GM04504 (cell line): Measurements from ENCODE around the gene WDR64.
"Not testable (repeated sequence)": the region's sequence is repeated elsewhere in the genome, so short reads cannot be mapped to it uniquely, and the experiment has no call there.

Experiments used
- DNase-seq: peaks from one replicate; pipeline ENCODE4 v3.0.0-alpha.2; 2012; ENCODE audit warnings: low read depth

Gene WDR64

DNA sequence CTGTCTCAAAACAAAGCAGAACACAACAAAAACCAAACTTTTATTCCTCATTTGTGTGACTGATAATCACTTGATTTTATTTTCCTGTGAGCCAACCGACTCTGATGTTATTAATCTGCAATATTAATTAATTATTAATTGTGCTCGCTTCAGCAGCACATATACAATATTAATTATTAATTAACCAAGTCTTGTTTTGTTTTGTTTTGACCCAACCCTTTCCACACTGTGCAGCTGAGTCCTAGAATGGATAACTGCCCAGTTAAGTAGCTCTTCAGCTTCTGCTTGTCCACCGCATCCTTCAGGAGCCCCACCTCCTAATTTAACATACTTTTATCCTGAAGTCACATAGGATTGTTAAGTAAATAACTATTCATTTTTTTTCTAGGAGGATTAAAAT is 148.6 kb downstream of the WDR64 start:
- DNase-seq = no peak

- DNase-seq = no peak
Measured at GRCh38 chr1:241802863-241803262, 150.8 kb downstream of the WDR64 start.

DNA sequence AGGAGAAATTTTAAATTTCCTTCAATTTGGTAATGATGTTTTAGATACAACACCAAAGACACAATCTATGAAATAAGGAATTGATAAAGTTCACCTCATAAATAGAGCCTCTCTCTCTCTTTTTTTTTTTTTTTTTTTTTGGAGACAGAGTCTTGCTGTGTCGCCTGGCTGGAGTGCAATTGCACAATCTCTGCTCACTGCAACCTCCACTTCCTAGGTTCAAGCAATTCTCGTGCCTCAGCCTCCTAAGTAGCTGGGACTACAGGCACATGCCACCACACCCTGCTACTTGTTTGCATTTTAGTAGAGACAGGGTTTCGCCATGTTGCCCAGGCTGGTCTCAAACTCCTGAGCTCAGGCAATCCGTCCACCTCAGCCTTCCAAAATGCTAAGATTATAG is 152.6 kb downstream of the WDR64 start:
- DNase-seq = not testable (repeated sequence)

DNA sequence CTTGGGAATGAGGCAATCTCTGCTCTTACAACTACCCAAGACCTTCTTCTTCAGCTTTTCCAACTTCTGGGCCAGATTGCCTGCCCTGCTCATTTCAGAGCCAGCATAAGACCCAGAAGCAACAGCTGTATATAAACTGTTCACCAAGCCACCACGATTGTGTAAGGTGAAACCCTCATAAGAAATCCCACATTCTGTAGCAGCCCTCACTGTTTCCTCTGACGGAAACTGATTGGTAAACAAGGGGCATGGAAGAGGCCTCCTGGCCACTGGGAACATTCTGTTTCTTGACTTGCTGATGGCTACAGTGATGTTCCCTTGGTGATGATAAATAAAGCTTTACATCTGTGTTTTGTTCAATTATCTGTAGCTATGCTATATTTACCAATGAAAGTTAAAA is 156.2 kb downstream of the WDR64 start:
- DNase-seq = no peak

DNA sequence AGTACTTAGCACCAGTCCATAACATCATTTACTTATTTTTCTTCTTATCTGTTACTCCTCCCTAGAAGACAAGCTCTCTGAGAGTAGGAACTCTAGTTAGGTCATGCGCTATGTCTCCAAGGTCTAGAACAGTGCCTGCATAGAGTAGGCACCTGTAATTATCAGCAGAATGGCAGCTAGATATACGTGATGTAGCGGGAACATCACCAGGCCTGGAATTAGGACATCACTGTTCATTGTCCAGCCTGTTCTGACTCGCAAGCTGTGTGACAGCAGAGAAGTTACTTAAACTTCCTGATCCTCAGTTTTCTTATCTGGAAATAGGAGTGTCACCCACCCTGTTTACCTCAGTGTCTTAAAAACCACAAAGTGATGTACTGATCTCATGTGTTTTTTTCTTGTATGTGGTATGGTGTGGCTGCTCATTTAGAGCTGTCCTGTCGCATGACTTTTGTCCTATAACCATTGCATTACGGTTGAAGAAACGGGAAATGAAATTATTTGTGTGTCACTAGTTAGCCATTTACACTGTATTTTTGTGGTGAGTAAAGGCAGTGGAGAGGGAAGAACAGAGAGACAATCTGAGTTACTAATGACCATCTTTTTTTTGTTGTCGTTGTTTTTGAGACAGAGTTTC is 158.8 kb downstream of the WDR64 start:
- no peak for DNase-seq

DNA sequence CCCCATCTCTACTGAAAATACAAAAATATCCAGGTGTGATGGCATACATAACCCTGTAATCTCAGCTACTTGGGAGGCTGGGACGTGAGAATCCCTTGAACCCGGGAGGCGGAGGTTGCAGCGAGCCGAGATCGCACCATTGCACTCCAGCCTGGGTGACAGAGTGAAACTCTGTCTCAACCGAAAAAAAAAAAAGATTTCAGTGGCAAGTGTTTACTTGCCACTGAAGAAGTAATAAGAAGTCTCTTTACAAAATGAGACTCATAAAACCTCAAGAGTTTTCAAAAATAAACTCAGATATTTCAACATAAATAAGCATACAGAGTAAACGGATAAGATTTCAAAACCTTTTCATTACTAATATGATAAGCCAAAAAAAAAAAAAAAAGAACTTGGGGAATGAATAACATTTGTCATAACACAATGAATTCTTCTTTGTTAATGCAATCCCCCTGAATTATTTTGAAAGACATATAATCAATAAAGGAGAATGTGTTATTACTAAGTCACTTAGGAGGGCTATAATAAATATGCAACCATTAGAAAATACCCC is 161.8 kb downstream of the WDR64 start:
- DNase-seq = no peak

GRCh38 chr1:241816008-241816407 is 163.9 kb downstream of the WDR64 start:
- DNase-seq = no peak

DNA sequence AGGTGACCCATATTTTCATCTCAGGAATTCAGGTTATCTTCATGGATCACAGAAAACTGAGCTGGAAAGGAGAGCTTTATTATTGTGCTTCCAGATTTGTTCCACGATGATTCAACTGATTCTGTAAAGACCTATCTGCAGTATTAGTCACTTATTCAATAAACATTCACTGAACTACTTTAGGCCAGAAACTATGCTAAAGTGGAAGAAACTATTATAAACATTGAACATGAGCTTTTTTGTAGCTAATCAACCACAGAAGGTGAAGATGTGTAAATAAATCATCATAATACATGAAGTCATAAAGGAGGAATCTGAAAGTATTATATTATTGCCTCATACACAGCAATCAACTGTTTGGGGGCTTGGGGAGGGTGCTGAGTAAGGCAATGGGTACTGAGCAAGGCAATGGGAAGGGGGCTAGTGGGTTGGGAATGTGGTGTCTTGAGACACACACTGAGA is 165.3 kb downstream of the WDR64 start:
- DNase-seq = peak; percentile 17

- no peak for DNase-seq
Measured at GRCh38 chr1:241817956-241818612, 166.0 kb downstream of the WDR64 start.

GRCh38 chr1:241819340-241819866 is 167.3 kb downstream of the WDR64 start:
- DNase-seq = no peak

- DNase-seq = no peak
Measured at GRCh38 chr1:241821363-241821762, 169.3 kb downstream of the WDR64 start.

DNA sequence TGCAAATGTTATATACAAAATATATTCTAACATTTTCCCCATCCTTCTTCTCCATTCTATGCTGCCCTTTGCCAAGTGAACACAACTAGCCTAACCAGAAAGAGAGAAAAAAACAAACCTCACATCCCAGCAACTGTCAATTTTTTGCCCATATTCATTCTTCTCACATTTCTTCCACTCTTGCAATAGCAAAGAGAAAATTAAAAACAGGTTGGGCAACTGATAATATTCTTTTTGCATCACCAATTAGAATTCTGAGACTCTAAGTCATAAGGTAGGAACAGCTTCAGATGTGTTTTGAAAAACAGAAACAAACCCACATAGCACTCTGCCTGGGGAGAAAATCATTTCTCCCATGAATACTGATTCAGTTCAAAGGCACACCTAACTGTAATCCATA is 170.8 kb downstream of the WDR64 start:
- no peak for DNase-seq

GRCh38 chr1:241823925-241824324 is 171.8 kb downstream of the WDR64 start:
- no peak for DNase-seq

GRCh38 chr1:241825581-241825980 is 173.5 kb downstream of the WDR64 start:
- DNase-seq = no peak

- not testable (repeated sequence) for DNase-seq
Measured at GRCh38 chr1:241826613-241827012, 174.5 kb downstream of the WDR64 start.

DNA sequence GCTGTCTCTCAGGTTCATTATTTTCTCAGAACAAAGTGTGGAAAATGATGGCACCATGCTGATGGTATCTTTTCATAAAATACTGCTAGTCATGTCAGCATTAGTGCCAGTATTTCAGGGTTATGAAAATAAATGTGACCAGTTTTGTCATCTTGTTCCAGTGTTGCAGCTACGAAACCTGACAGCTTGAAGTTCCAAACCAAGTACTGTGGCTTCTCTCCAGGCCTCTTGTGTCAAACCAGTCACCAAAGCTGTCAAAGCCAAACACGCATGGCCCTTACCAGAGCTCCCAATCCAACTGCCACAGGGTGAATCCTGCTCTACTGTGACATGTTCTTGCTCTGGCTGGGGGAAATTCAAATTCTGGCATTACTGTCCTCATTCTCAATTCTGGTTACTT is 175.2 kb downstream of the WDR64 start:
- no peak for DNase-seq

DNA sequence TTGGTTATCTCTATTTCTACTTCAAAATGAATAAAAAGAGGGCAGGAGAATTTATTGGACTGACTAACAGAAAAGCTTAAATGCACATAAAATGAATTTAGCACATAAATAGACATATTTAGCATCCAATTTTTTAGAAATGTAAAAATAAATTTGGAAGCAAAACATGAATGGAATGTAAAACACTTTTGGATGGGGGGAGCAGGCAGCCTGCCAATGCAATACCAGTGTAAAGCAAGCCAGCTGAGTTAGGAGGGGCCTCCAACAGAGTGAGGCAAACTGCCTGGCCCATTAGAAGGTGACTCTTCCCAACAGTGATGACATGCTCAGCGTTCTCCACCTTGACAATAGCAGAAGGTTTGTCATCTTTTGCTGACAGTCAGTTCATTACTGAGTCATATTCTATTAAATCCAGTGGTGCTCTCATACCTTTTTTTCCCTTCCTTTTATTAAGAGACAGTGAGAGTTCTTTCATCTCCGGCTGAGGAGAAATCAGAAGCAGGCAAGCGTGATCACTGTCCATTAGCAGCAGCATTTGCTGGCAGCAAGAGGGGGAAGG is 176.5 kb downstream of the WDR64 start:
- no peak for DNase-seq

GRCh38 chr1:241829468-241829867 is 177.4 kb downstream of the WDR64 start:
- DNase-seq = no peak

GRCh38 chr1:241834733-241835377 is 182.8 kb downstream of the WDR64 start:
- DNase-seq = no peak

DNA sequence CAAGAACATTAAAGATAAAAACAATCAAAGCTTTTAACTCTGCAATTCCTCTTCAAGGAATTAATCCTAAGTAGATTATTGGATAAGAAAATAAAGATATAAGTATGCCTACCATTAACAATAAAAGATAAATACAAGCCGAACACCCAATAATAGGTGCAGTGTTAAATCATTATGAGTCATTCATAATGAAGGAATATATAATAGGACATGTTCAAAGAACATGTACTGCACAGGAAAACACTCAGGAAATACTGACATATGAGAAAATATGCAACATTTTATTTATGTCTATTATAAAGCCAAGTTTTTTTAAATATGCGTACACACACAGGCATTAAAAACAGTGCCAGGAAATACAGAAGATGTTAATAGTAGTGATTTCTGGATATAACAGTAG is 184.9 kb downstream of the WDR64 start:
- no peak for DNase-seq

DNA sequence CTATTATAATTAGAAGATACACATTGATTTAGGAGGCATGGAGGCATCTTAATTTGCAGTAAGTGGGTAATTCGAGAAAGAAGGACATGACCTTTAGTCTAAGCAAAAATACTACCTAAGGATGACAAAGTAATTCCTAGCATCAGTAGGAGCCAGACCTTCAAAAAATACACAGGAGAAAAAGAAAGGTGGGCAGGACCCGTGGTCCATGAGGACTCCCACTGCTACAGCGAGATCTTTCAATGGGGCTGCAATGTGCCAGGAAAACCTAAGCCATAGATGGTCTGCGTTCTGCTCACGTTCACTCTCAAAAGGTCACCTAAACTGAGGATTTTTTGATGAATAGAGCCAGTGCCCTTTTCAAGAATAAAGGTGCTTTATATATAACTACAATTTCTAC is 185.3 kb downstream of the WDR64 start:
- DNase-seq = no peak

DNA sequence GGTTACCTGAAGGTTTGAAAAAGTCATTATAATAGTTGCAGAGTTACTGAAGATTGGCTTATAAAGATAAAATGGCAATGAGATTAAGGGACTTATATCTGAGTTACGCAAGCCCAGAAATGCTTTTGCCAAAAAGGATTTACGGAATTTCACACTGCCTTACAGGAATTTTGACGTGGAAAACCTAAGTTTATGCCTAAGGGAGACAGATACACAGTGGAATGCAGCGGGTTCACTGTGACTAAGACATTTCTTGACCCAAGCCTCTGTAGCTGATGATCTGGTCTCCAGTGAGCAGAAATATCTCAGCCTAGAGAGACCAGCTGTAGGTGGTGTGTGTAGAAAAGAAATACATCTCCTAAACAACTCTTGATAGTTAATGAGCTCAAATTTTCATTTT is 185.8 kb downstream of the WDR64 start:
- no peak for DNase-seq

- DNase-seq = no peak
Measured at GRCh38 chr1:241838897-241839296, 186.8 kb downstream of the WDR64 start.
